GM19035 (cell line): Measurements from ENCODE around the gene NDUFS5.
"Not testable (repeated sequence)": the region's sequence is repeated elsewhere in the genome, so short reads cannot be mapped to it uniquely, and the experiment has no call there.

Source experiments
- ATAC-seq: cut with Tn5 transposase; IDR thresholded peaks from one replicate; pipeline ENCODE4 v1.9.1; 2021; ENCODE audit not compliant: unreplicated experiment

NDUFS5 gene

DNA sequence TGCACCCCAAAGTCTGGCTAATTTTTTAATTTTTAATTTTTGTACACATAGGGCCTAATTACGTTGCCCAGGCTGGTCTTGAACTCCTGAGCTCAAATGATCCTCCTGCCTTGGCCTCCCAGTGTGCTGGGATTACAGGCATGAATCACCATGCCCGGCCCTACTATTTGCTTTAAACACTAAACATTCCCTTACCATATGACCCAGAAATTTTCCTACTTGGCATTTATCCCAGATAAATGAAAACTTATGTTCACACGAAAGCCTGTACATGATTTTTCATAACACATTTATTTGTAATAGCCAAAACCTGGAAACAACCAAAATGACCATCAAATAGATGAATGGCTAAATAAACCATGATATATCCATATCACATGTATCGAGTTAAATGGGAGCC, 35.8 kb downstream of the NDUFS5 start:
- ATAC-seq = no peak

DNA sequence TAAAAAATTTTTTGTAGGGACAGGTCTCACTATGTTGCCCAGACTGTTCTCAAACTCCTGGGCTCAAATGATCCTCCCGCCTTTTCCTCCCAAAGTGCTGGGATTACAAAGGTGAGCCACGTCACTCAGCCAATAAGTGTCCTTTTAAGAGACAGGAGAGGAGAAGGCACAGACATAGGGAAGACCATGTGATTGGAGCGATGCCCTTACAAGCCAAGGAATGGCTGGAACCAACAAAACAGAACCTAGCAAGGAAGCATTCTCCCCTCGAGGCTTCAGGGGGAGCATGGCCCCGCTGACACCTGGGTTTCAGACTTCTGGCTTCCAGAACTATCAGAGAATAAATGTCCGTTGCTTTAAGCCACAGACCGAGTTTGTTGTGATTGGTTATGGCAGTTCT, 37.0 kb downstream of the NDUFS5 start:
- no peak for ATAC-seq

DNA sequence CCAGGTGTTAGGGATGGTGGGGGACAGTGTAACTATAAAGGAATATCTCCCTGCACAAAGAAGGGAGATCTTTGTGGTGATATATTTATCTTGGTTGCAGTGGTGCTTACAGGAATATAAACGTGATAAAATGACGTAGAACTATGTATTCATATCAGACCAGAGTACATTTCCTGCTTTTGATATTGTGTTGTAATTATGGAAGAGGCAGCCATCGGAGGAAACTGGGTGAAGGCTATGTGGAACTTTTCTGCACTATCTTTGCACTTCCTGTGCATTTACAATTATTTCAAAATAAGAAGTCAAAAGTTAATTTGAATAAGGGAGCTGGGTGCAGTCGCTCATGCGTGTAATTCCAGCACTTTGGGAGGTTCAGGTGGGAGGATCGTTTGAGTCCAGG, 37.6 kb downstream of the NDUFS5 start:
- no peak for ATAC-seq

DNA sequence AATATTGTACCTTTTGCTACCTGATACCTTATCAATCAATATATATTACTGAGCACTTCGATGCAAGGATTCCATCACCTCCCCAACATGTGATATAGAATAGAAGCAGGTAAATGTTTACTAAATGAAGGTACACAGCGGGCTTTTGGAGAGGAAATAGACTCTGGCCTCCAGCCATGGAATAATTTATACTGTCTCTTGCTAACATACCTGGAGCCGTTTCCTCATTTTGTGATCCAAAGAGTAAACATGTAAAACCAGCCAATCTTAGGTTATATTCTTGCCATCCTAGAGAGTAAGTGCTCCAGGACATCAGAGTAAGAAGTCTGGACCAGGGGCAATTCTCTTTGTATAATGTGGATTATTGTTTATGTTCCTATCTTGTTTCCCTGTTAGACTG, 39.4 kb downstream of the NDUFS5 start:
- no peak for ATAC-seq

DNA sequence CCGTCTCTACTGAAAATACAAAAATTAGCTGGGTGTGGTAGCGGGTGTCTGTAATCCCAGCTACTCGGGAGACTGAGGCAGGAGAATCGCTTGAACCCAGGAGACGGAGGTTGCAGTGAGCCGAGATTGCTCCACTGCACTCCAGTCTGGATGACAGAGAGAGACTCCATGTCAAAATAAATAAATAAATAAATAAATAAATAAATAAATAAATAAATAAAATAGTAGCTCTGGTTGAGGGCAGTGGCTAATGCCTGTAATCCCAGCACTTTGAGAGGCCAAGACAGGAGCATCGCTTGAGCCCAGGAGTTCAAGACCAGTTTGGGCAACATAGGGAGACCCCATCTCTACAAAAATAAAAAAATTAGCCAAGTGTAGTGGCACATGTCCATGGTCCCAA, 42.1 kb downstream of the NDUFS5 start:
- ATAC-seq = not testable (repeated sequence)

DNA sequence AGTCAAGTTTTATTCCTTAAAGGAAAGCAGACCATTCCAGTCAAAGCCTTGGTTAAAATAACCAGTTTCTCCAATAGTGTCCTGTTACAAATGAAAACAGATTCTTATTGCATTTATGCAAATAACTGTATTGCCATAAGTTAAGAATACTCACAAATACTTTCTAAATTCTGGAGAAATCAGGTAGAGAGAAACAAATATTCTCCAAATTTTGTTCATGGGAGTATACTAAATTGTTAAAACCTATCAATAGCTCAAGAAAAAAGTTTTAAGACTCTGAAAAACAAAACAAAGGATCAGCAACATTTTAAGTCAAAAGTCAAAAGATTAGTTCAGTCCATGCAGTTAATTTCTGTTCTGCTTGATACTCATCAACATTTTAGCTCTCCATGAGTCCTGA, 45.4 kb downstream of the NDUFS5 start:
- ATAC-seq = not testable (repeated sequence)

DNA sequence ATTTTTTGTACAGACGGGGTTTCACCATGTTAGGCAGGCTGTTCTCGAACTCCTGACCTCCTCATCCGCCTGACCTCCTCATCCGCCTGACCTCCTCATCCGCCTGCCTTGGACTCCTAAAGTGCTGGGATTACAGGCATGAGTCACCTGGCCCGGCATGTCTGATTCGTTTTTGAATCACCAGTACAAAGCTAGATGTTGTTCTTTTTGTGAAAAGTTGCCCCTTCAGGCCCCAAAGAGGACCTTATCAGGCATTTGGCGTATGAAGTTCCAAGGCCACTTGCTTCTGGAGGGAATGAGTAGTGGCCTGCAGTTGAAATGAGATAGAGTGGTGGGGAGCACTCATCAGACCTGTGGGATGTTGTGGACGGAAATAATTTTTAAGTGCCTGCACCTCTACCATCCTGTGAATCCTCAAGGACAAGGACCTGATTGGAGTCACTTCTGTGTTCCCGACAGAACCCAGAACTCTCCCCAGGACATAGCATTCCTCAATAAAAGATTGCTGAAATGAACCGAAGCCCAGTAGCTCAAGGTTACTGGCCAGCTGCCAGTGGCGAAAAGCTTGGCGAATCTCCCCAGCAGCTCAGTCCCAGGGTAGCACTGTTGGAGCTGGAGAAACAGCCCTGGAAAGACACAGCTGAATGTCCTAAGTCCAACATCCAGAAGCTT, 50.1 kb downstream of the NDUFS5 start:
- ATAC-seq = no peak

DNA sequence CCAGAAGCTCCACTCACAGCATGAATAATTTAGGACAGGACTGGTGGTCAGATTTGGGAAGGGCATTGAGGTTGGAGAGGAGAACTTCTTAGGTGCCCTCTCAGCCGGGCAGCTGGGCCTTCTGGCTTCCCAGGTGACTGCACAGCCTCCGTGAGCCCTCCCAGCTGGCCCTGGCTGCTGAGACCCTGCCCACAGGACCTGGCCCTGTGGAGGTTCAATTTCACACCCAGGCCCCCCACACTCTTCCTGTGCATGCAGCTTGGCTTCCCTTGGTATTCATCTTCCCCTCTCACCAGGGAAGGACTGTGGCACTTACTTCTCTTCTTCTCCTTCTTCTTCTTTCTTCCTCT, 50.6 kb downstream of the NDUFS5 start:
- ATAC-seq = no peak

DNA sequence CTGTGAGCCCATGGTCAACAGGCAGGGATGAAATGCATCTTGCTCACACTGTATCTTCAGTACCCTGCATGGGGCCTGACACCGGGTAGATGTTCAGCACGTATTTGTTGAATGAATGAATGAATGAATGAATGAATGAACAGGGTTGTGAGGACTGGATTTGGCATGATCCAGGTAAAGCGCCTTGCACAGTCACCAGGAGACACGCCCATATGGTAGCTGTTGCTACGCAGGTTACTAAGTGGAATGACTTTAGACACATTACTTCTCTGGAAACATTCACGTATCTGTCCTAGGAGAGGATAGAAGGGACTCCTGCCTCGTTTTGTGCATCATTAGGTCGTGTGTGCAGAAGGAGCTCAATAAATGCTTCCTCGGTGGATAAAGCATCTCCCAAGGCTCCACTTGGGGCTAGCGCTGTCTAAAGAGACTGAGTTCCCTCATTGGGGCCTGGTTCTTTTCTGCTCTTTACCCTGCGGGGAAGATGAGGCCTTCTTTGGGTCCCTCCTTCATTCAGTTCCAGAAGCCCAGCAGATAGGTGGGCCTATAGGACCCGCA, 54.2 kb downstream of the NDUFS5 start:
- ATAC-seq = no peak

DNA sequence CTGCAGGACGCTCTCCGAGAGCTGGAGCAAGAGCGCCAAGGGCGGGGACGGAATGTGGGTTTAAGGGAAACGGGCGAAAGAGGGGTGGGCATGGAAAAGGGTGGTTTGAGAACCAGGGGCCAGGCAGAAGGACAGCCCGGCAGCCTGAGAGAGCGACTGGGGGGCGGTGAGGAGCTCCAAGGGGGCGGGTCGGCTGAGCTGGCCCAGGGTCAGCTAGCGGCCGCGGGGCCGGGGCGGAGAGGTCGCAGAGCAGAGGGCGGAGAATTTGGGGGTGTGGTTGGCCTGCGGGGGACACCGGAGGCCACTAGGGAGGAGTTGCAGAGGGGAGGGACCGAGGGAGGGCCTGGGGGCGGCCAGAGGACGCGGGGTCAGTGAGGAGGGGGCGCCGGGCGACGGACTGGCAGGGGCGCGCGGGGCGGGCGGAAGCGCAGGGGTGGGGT, 54.7 kb downstream of the NDUFS5 start:
- no peak for ATAC-seq

DNA sequence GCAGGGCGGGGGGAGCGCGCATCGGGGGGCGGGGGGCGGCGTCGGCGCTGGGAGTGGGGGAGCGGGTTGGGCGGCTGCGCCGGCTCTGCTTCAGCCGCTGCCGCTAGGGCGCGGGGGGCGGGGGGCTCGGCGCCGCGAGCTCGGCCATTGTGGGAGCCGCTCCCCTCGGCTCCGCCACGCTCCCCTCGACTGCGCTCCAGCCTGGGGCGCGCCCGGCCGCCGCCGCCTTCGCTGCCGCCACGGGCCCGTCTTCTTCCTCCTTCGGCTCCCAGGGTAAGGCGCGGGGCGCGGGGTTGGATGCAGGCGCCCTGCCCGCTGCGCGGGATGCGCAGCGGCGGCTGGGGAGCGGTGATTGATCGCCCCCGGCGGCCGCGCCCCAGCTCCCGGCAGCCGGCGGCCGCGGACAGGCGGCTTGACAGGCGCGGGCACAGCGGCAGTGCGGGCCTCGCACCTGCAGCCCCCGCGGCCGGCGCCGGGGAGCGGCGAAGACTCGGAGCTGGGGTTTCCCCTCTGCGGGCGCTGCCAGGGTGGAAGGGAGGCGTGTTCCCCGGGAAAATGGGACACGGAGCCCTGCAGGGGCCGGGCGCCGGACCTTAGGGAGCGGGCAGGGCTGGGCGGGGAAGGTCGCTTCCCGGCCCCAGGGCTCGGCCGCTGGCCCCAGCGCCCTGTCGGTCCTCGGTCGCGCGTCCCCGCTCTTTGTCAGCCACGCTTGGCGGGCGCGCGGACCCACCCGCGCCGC, 55.3 kb downstream of the NDUFS5 start:
- ATAC-seq = no peak

DNA sequence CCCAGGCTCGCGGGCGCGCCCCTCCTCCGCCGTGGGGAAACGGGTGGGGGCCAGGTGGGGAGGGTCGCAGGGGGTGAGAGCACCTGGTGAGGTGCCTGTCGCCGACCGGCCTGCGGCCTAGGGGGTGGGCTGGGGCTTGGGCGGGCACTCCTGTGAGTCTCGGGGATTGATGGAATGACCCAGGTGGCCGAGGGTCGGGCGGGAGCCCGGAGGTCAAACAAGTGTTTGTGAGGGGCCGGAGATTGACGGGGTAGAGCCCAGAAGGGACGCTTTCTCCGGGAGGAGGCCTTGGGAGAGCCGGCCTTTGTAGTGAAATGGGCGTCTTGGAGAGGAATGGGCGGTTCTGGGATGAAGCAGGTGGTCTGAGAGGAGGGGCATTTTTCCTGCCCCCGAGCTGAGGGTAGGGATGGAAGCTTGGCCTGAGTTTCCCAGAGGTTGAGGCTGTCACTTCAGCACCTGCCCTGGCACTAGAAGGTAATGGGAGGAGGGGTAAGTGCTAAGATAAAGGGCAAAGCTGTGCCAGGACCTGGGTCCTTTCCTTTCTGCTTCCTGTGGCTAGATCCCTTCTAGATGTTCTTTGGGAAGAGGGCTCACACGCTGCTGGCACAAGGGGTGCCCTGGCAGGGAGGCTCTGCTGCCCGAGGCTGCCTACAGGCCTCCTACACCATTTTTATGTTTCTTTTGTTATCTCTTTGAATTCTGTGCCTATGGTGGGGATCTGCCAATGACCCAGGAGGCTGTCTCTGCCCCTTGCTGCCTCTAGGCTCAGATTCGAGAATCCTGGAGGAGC, 56.1 kb downstream of the NDUFS5 start:
- ATAC-seq = no peak

DNA sequence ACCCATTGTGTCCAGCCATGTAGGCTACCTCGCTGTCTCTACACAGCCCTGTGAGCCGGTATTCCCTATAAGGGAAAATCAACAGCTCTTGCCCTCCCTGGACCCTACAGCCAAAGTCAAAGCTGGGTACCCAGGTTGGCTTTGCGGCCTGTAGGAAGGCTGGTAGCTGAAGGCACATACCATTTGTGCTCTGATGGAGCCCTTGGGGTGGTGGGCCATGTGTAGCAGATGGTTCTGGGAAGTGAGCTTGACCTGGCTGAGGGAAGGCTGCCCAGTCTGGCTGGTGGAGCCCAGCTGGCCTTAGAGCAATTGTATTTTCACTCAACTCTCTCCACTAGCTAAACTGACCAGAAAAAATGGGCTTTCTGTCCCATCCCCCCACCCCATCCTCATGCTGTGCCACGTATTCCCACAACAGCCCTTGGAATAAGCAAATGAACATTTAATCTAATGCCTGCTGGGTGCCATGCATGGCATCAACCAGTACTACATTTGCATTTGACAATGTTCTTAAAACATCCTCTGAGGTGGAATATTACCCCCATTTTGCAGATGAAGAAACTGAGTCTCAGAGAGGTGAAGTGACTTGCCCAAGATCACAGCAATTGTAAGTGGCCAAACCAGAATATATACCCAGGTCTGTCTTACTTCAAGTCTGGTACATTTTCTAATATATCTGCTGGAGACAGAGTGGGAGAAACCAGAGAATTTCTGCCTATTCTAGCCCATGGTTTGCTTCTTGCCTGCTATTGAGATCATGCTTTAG, 56.8 kb downstream of the NDUFS5 start:
- no peak for ATAC-seq

DNA sequence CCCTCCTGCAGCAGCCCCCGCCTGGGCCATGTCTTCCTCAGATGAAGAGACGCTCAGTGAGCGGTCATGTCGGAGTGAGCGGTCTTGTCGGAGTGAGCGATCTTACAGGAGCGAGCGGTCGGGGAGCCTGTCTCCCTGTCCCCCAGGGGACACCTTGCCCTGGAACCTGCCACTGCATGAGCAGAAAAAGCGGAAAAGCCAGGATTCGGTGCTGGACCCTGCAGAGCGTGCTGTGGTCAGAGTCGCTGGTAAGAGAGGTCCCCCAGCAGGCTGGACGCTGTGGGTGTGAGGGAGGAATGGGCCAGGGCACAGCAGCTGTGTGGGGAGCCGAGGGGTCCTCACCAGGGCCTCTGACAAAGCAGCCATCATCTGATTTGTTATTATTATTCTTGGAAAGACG, 58.0 kb downstream of the NDUFS5 start:
- no peak for ATAC-seq
